Left lung (tissue), 10 donors: ENCODE data around the gene ADAMTS17. TPM values are rescaled to one million over a fixed set of nuclear protein-coding genes. Genes with fewer than 3 reads are reported as not detected.

Experiments
- ATAC-seq: fragments of 200-7000 bp; cut with Tn5 transposase; one replicate; pipeline ENCODE4 v1.9.1; 2020; ENCODE audit warnings: moderate library complexity
- DNase-seq, 4 donors: peaks; one replicate each; pipeline ENCODE4 v3.0.0-alpha.2; 2013 to 2020
- H3K27ac ChIP-seq, 2 donors: fragments of 200-600 bp; sonication (generic) in 1 of 2; one replicate each; pipeline versions ENCODE4 v1.5.0 to v1.8.0; 2020 to 2021
- H3K27me3 ChIP-seq, 2 donors: fragments of 200-600 bp; sonication (generic) in 1 of 2; one replicate each; pipeline versions ENCODE4 v1.5.0 to v1.8.0; 2020 to 2021
- H3K36me3 ChIP-seq, 2 donors: fragments of 200-600 bp; sonication (generic) in 1 of 2; one replicate each; pipeline versions ENCODE4 v1.5.0 to v1.8.0; 2020 to 2021
- H3K4me1 ChIP-seq, 2 donors: fragments of 200-600 bp; one replicate each; pipeline ENCODE4 v1.8.0; 2021
- H3K4me3 ChIP-seq, 2 donors: fragments of 200-600 bp; sonication (generic) in 1 of 2; one replicate each; pipeline versions ENCODE4 v1.5.0 to v1.8.0; 2020 to 2021; ENCODE audit warnings: mild to moderate bottlenecking in 1 of 2
- H3K9me3 ChIP-seq, 2 donors: fragments of 200-600 bp; sonication (generic) in 1 of 2; one replicate each; pipeline versions ENCODE4 v1.5.0 to v1.8.0; 2020 to 2021
- CTCF ChIP-seq, 2 donors: fragments of 200-600 bp; sonication (generic) in 1 of 2; IDR thresholded peaks; one replicate each; pipeline versions ENCODE4 v1.5.0 to v1.8.0; 2021; ENCODE audit warnings: antibody characterized with exemption in 2 of 2
- intact Hi-C, 2 donors: fragments of 100-400 bp; cut with DNase I; formaldehyde crosslinking; loops; one replicate each; pipeline versions ENCODE4 v1.11.2 to v1.14.2; 2022
- polyA plus RNA-seq, 6 donors: library from polyadenylated mRNA; unstranded; fragments of 120-200 nt; gene quantifications; one replicate each; pipeline ENCODE4 v1.2.1, GENCODE V29; 2013; ENCODE audit not compliant: insufficient read length in 6 of 6
- total RNA-seq, 2 donors: library from RNA; stranded (reverse); fragmentation: NEBNext Ultra II Directional; extraction: Animal tissue kit (Norgen Biotek cat#: 25700); gene quantifications; one replicate each; pipeline ENCODE4 v1.2.1, GENCODE V29; 2021
- donor health status: DM: no; HTN: yes; CAD: no.
- donor health status: DM: no; HTN: no; CAD: no.

ADAMTS17 gene
- total and polyA plus RNA-seq, 8 donors = 2.0 to 3.9 (median 3.4) TPM

DNA sequence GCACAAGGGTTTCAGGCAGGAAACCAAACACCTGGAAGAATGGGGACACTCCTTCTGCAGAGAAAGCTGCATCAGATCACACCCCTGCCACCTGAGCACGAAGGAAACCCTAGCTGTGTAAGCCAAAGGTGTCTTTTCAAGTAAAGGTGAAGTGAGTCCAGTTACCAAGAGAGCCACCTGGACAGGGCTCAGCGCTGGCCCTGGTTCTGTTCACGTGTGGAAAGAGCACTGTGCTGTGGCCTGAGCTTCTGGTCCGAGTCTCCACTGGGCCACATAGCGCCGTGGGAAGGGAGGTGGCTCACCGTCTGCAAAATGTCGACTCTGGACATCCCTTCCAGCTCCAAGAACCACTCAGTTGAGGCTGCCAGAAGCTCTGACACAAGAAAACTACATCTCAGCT lies 151.1 kb downstream of the ADAMTS17 start:
- intact Hi-C loops = no loop called here
- Histone ChIP-seq H3K4me1 (no peaks in the 10 kb centered on the region), H3K27me3 (no peaks in the 10 kb centered on the region), H3K9me3 (no peaks in the 10 kb centered on the region), H3K36me3 (no peaks in the 10 kb centered on the region), H3K27ac (no peak overlapping the region), H3K4me3 (no peak overlapping the region)
- no peak for DNase-seq
- TF ChIP-seq CTCF (IDR thresholded peaks at IDR 0.05) = no peak
- ATAC-seq = no peak

- intact Hi-C loops = no loop called here
- Histone ChIP-seq H3K27ac (no peak overlapping the region), H3K4me3 (no peak overlapping the region), H3K36me3 (no peaks in the 10 kb centered on the region), H3K27me3 (no peaks in the 10 kb centered on the region), H3K4me1 (no peaks in the 10 kb centered on the region), H3K9me3 (no peaks in the 10 kb centered on the region)
- ATAC-seq (no peak), DNase-seq (no peak)
- TF ChIP-seq CTCF (IDR thresholded peaks at IDR 0.05) = no peak
Observed at GRCh38 chr15:100189849-100190248, 151.9 kb downstream of the ADAMTS17 start.

DNA sequence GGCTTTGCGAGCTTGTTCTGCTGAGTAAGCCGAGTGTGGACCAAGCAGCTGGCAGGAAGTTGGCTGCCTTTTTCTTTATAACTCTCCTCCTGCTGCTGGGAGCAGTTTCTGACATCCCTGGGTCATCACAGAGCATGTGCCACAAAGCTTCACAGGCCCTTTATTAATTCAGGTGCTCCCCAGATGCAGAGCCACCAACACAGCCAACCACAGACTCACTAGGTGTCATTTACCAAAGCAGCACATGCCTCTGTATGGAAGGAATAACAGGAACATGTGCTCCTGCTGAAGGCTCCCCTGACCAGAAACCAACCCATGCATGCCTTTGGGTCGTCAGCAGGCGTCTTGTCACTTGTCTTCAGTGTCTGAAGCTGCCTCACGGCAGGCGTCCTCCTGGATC lies 152.5 kb downstream of the ADAMTS17 start:
- no peaks in the 10 kb centered on the region for H3K9me3 ChIP-seq
- no peak overlapping the region for H3K4me3 ChIP-seq
- DNase-seq (no peak), ATAC-seq (no peak)
- intact Hi-C loops = no loop called here
- H3K36me3 ChIP-seq = no peaks in the 10 kb centered on the region
- H3K4me1 ChIP-seq = no peaks in the 10 kb centered on the region
- H3K27ac ChIP-seq = no peak overlapping the region
- no peaks in the 10 kb centered on the region for H3K27me3 ChIP-seq
- no peak for TF ChIP-seq CTCF (IDR thresholded peaks at IDR 0.05)

DNA sequence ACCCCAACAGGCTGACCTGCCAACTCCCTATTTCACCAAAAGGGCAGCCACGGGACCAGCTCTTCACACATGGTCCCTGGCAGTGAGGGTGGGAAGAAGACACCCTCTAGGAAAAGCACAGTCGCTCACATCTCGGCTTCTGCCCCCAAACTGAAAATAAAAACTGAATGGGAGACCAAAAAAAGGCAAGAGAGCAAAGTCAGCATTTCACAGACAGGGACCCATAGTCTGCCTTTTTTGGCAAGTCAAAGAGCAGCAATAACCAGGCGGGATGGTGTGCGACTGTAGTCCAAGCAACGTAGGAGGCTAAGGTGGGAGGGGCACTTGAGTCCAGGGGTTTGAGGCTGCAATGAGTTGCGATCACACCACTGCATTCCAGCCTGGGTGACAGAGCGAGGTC lies 154.1 kb downstream of the ADAMTS17 start:
- DNase-seq = no peak
- Histone ChIP-seq H3K36me3 (no peaks in the 10 kb centered on the region), H3K4me3 (no peak overlapping the region), H3K27me3 (no peaks in the 10 kb centered on the region), H3K4me1 (no peaks in the 10 kb centered on the region), H3K9me3 (no peaks in the 10 kb centered on the region), H3K27ac (no peak overlapping the region)
- ATAC-seq = no peak
- intact Hi-C loops = no loop called here
- TF ChIP-seq CTCF (IDR thresholded peaks at IDR 0.05) = no peak

DNA sequence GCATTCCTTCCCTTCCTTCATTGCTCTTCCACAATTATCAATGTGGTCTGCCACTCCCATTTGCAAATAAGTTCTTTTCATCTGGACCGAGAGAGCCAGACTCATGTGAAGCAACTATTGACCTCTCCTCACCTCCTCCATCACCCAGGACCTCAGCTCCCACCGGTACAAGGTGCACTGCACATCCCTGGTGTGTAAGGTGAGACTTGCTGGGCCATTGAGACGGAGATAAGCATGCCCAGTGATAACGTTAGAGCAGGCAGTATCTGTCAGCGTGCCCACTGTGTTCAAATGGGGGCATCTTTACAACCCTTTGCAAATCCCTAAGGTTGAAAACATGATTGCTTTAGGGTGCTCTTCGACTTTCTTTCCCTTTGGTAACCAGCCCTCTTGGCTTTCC lies 154.8 kb downstream of the ADAMTS17 start:
- no peak for TF ChIP-seq CTCF (IDR thresholded peaks at IDR 0.05)
- H3K9me3 ChIP-seq = no peaks in the 10 kb centered on the region
- intact Hi-C loops = no loop called here
- H3K27ac ChIP-seq = no peak overlapping the region
- H3K4me3 ChIP-seq = no peak overlapping the region
- no peaks in the 10 kb centered on the region for H3K4me1 ChIP-seq
- no peaks in the 10 kb centered on the region for H3K36me3 ChIP-seq
- DNase-seq (no peak), ATAC-seq (no peak)
- H3K27me3 ChIP-seq = no peaks in the 10 kb centered on the region
